PC-9 (cell line): ENCODE data around the gene S100A6.

Experiments used
- CTCF ChIP-seq: fragments of 200-600 bp; sonication (generic); conservative IDR thresholded peaks from 2 replicates; pipeline ENCODE4 v1.6.1; 2017; ENCODE audit warnings: mixed run types, antibody characterized with exemption, mild to moderate bottlenecking, moderate library complexity
- EZH2 ChIP-seq: fragments of 200-600 bp; sonication (generic); IDR thresholded peaks from 2 replicates; pipeline ENCODE4 v1.8.0; 2017; ENCODE audit warnings: antibody characterized with exemption, low read depth

GRCh38 chr1:153536671-153537375 lies 1.0 kb upstream of the S100A6 start:
- no peak for TF ChIP-seq CTCF
- TF ChIP-seq EZH2: no peak
